Measurements from ENCODE around the gene SBNO1. TPM values are rescaled to one million over a fixed set of nuclear protein-coding genes. Genes with fewer than 3 reads are reported as not detected.

Gene SBNO1
- total and polyA plus RNA-seq, 2 donors (not counting 1 experiment from before 2014, with no cell fraction given), result 5.9 to 47.5 TPM

GRCh38 chr12:123267335-123267920 lies 97.2 kb downstream of the SBNO1 start:
- H3K4me3 Mint-ChIP-seq, result peak overlapping the region; percentile 83
- no peaks in the 10 kb centered on the region for H3K27me3 Mint-ChIP-seq
- WGBS (ENCODE audit: insufficient coverage), result 95% methylated on average over 5 of the region's 7 CpGs
- H3K79me2 ChIP-seq (ENCODE audit: control insufficient read depth, insufficient read depth, low read length), result no peaks in the 10 kb centered on the region
- H3K9ac ChIP-seq (ENCODE audit: low read length), result no peak overlapping the region
- no peaks in the 10 kb centered on the region for H3K9me3 Mint-ChIP-seq (ENCODE audit: insufficient read depth)
- CTCF ChIA-PET, result interaction anchor here (0.6 to 1.3 kb wide), 2 partner anchors 30 to 363 kb away, joined by 3 to 7 read pairs; no protein-coding TSS in a partner anchor
- no peaks in the 10 kb centered on the region for H4K20me1 ChIP-seq (ENCODE audit: control insufficient read depth, insufficient read depth, low read length, poor library complexity, severe bottlenecking)
- no peak overlapping the region for H3K4me3 ChIP-seq (ENCODE audit: control extremely low read depth in 1 of 5, extremely low read depth in 1 of 5, insufficient read depth in 1 of 5, low read depth in 2 of 5, low read length in 4 of 5)
- peak overlapping the region; percentile 69 for H2AFZ ChIP-seq (ENCODE audit: insufficient read depth, low read depth, low read length, poor library complexity, severe bottlenecking)
- H3K4me2 ChIP-seq (replicated peaks; ENCODE audit: low read depth, low read length, poor library complexity, severe bottlenecking), result peak overlapping the region; percentile 85
- no peak for DNase-seq
- ATAC-seq (ENCODE audit: low read depth), result no peak
- peaks cover 30 to 36% of the 10 kb centered on the region in 2 donors for H3K4me1 ChIP-seq (ENCODE audit: control insufficient read depth in 2 of 2, insufficient read depth in 2 of 2, low read length in 2 of 2)
- peaks cover 0 to 6% (median 0%) of the 10 kb centered on the region in 4 experiments for H3K27me3 ChIP-seq (replicated peaks in 1 of 4; ENCODE audit: control extremely low read depth in 1 of 4, control insufficient read depth in 3 of 4, insufficient read depth in 4 of 4, low read length in 3 of 4)
- peaks cover 29% of the 10 kb centered on the region for H3K4me1 Mint-ChIP-seq
- no peak overlapping the region for H3K27ac ChIP-seq (ENCODE audit: low read length in 2 of 2)
- H3K9me3 ChIP-seq (ENCODE audit: control extremely low read depth in 1 of 3, control insufficient read depth in 2 of 3, insufficient read depth in 1 of 3, low read length in 2 of 3), result no peaks in the 10 kb centered on the region
- TF ChIP-seq CTCF (IDR thresholded peaks at IDR 0.05) (no peak), EZH2 (IDR thresholded peaks at IDR 0.05; ENCODE audit: borderline replicate concordance, insufficient read depth, low read depth, low read length, poor library complexity, severe bottlenecking) (no peak)
- POLR2A ChIA-PET, result interaction anchor here (0.5 to 1.3 kb wide), 3 partner anchors 11 to 252 kb away, joined by 3 to 6 read pairs (median 5); partner anchors contain the start of genes MPHOSPH9 and MTRFR
- no peaks in the 10 kb centered on the region for H3K36me3 ChIP-seq (replicated peaks in 1 of 2; ENCODE audit: control extremely low read depth in 1 of 2, control insufficient read depth in 1 of 2, extremely low read depth in 1 of 2, insufficient read depth in 2 of 2, low read length in 1 of 2)
- intact Hi-C loops (cut with micrococcal nuclease), result no loop called here
- peak overlapping the region; percentile 15 for H3K27ac Mint-ChIP-seq

- no peaks in the 10 kb centered on the region for H3K79me2 ChIP-seq (ENCODE audit: control insufficient read depth, insufficient read depth, low read length)
- H2AFZ ChIP-seq (ENCODE audit: insufficient read depth, low read depth, low read length, poor library complexity, severe bottlenecking), result no peak overlapping the region
- H3K36me3 ChIP-seq (replicated peaks in 1 of 2; ENCODE audit: control extremely low read depth in 1 of 2, control insufficient read depth in 1 of 2, extremely low read depth in 1 of 2, insufficient read depth in 2 of 2, low read length in 1 of 2), result no peaks in the 10 kb centered on the region
- Mint-ChIP-seq H3K9me3 (ENCODE audit: insufficient read depth) (no peaks in the 10 kb centered on the region), H3K4me1 (peaks cover 26% of the 10 kb centered on the region), H3K27ac (no peak overlapping the region), H3K27me3 (no peaks in the 10 kb centered on the region), H3K4me3 (no peak overlapping the region)
- no peak overlapping the region for H3K4me3 ChIP-seq (ENCODE audit: control extremely low read depth in 1 of 5, extremely low read depth in 1 of 5, insufficient read depth in 1 of 5, low read depth in 2 of 5, low read length in 4 of 5)
- ATAC-seq (ENCODE audit: low read depth) (no peak), DNase-seq (no peak)
- H3K27ac ChIP-seq (ENCODE audit: low read length in 2 of 2), result no peak overlapping the region
- H3K9ac ChIP-seq (ENCODE audit: low read length), result no peak overlapping the region
- peaks cover 0 to 6% (median 0%) of the 10 kb centered on the region in 4 experiments for H3K27me3 ChIP-seq (replicated peaks in 1 of 4; ENCODE audit: control extremely low read depth in 1 of 4, control insufficient read depth in 3 of 4, insufficient read depth in 4 of 4, low read length in 3 of 4)
- peaks cover 26 to 31% of the 10 kb centered on the region in 2 donors for H3K4me1 ChIP-seq (ENCODE audit: control insufficient read depth in 2 of 2, insufficient read depth in 2 of 2, low read length in 2 of 2)
- WGBS (ENCODE audit: insufficient coverage), result 96% methylated on average over 14 of the region's 19 CpGs
- ChIA-PET POLR2A (interaction anchor here (1.3 kb wide), 1 partner anchor 33 kb away, joined by 5 read pairs; the partner anchor contains the start of genes MPHOSPH9 and MTRFR), CTCF (no interaction called here)
- H3K4me2 ChIP-seq (replicated peaks; ENCODE audit: low read depth, low read length, poor library complexity, severe bottlenecking), result no peak overlapping the region
- no peaks in the 10 kb centered on the region for H3K9me3 ChIP-seq (ENCODE audit: control extremely low read depth in 1 of 3, control insufficient read depth in 2 of 3, insufficient read depth in 1 of 3, low read length in 2 of 3)
- no peaks in the 10 kb centered on the region for H4K20me1 ChIP-seq (ENCODE audit: control insufficient read depth, insufficient read depth, low read length, poor library complexity, severe bottlenecking)
- intact Hi-C loops (cut with micrococcal nuclease), result no loop called here
- no peak for TF ChIP-seq EZH2 (IDR thresholded peaks at IDR 0.05; ENCODE audit: borderline replicate concordance, insufficient read depth, low read depth, low read length, poor library complexity, severe bottlenecking)
- no peak for TF ChIP-seq CTCF (IDR thresholded peaks at IDR 0.05)
Measured at GRCh38 chr12:123266679-123267277, 97.9 kb downstream of the SBNO1 start.
